Measurements from ENCODE around the gene STARD13. TPM values are rescaled to one million over a fixed set of nuclear protein-coding genes. Genes with fewer than 3 reads are reported as not detected.

STARD13 gene
- total RNA-seq, 1 experiment from 2014 or later = 2.1 TPM

DNA sequence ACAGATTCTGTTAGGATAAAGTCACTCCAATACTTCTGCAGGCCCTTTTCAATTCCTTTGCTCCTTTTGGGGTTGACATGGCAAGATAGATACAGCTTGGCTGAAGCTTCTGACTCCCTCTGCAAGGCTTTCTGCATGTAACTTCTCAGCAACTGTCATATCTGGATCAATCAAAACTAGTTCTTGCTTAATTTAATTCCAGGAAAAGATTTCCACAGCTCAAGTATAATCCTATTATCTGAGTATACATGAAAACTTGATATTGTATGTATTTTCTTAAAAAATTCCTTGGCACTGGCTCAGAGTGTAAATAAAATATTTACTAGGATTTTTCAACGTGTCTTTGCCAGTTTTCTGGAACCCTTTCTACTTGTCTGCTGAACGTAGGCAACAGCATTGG, 109.6 kb downstream of the STARD13 start:
- H2AK5ac ChIP-seq (ENCODE audit: insufficient read length, low read length) = no peak overlapping the region
- no peaks in the 10 kb centered on the region for H3K9me3 Mint-ChIP-seq

More for the DNA sequence above, 109.6 kb downstream of the STARD13 start:
- H3K4ac ChIP-seq (ENCODE audit: low read depth, low read length) = no peak overlapping the region
- no peak overlapping the region for H3K27ac ChIP-seq (ENCODE audit: insufficient read length, low read depth, low read length)
- H3K18ac ChIP-seq (ENCODE audit: insufficient read length, low read depth, low read length) = no peak overlapping the region
- H4K5ac ChIP-seq (ENCODE audit: insufficient read length, low read depth, low read length) = no peak overlapping the region
- no peak overlapping the region for H2BK20ac ChIP-seq (ENCODE audit: low read depth, low read length, poor library complexity, severe bottlenecking)
- no peaks in the 10 kb centered on the region for H3K36me3 Mint-ChIP-seq (ENCODE audit: insufficient read depth in 1 of 3, low read depth in 3 of 3)
- H3K14ac ChIP-seq (ENCODE audit: insufficient read depth, low read length) = no peak overlapping the region
- H2BK15ac ChIP-seq (ENCODE audit: low read depth, low read length) = no peak overlapping the region
- peaks cover 57% of the 10 kb centered on the region for H3K27me3 Mint-ChIP-seq (ENCODE audit: low read depth)
- no peak overlapping the region for H3K4me3 Mint-ChIP-seq
- DNase-seq = no peak
- no peaks in the 10 kb centered on the region for H3K9me3 ChIP-seq (ENCODE audit: control insufficient read depth, low read depth, low read length)
- no peak overlapping the region for H3T11ph ChIP-seq (ENCODE audit: low read length)
- peaks cover 17 to 18% of the 10 kb centered on the region in 2 experiments for H3K4me1 Mint-ChIP-seq
- no peak overlapping the region for H3K9ac ChIP-seq (ENCODE audit: extremely low read depth, insufficient read length, low read length)
- H4K91ac ChIP-seq (ENCODE audit: insufficient read length, low read depth, low read length) = no peak overlapping the region
- H3K79me2 ChIP-seq (ENCODE audit: insufficient read depth, low read length) = no peaks in the 10 kb centered on the region
- H2BK5ac ChIP-seq (ENCODE audit: insufficient read length, low read length) = no peak overlapping the region
- H3K4me1 ChIP-seq (ENCODE audit: insufficient read depth, low read length) = peaks cover 2% of the 10 kb centered on the region; the same call in 1 of the 2 replicates
- H3K4me2 ChIP-seq (ENCODE audit: insufficient read depth, insufficient read length, low read length) = no peak overlapping the region
- H2AFZ ChIP-seq (ENCODE audit: low read length) = no peak overlapping the region
- no peaks in the 10 kb centered on the region; the same call in 1 of the 2 replicates for H3K27me3 ChIP-seq (ENCODE audit: insufficient read depth, low read length)
- no CpG with 5 or more reads among the region's 2 CpGs for WGBS (ENCODE audit: extremely low coverage, insufficient read length, low lambda C conversion rate)
- H3K23me2 ChIP-seq (ENCODE audit: insufficient read length, low read depth, low read length, poor library complexity, severe bottlenecking) = no peaks in the 10 kb centered on the region
- H3K79me1 ChIP-seq (ENCODE audit: insufficient read depth, low read depth, low read length, poor library complexity, severe bottlenecking) = no peaks in the 10 kb centered on the region
- H2BK12ac ChIP-seq (ENCODE audit: insufficient read length, low read depth, low read length) = no peak overlapping the region
- no peaks in the 10 kb centered on the region for H4K20me1 ChIP-seq (ENCODE audit: control insufficient read depth, insufficient read depth, insufficient read length)
- no peak overlapping the region for H3K56ac ChIP-seq (ENCODE audit: insufficient read length, low read depth, low read length)
- no peak overlapping the region for H2BK120ac ChIP-seq (ENCODE audit: low read depth, low read length, poor library complexity, severe bottlenecking)
- no peak overlapping the region for H4K8ac ChIP-seq (replicated peaks; ENCODE audit: insufficient read length, low read depth, low read length)
- TF ChIP-seq, protein P1, sequence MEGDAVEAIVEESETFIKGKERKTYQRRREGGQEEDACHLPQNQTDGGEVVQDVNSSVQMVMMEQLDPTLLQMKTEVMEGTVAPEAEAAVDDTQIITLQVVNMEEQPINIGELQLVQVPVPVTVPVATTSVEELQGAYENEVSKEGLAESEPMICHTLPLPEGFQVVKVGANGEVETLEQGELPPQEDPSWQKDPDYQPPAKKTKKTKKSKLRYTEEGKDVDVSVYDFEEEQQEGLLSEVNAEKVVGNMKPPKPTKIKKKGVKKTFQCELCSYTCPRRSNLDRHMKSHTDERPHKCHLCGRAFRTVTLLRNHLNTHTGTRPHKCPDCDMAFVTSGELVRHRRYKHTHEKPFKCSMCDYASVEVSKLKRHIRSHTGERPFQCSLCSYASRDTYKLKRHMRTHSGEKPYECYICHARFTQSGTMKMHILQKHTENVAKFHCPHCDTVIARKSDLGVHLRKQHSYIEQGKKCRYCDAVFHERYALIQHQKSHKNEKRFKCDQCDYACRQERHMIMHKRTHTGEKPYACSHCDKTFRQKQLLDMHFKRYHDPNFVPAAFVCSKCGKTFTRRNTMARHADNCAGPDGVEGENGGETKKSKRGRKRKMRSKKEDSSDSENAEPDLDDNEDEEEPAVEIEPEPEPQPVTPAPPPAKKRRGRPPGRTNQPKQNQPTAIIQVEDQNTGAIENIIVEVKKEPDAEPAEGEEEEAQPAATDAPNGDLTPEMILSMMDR (conservative IDR thresholded peaks at IDR 0.05) = no peak
- no peak overlapping the region for H3K23ac ChIP-seq (ENCODE audit: insufficient read length, low read depth, low read length)
- H3K27ac Mint-ChIP-seq = no peak overlapping the region

All from H9 (cell line).